GM12878 (cell line): ENCODE measurements around the gene TYW1. TPM values are rescaled to one million over a fixed set of nuclear protein-coding genes. Genes with fewer than 3 reads are reported as not detected.

Source experiments
- ATAC-seq: fragments of 200-7000 bp; cut with Tn5 transposase; 3 replicates; pipeline ENCODE4 v1.9.1; 2020; ENCODE audit warnings: mild to moderate bottlenecking, moderate library complexity
- BruUV-seq: library from RNA; stranded (reverse); fragments of 400-500 nt; replicated peaks from 2 replicates; lab custom pipeline; 2021; lab: Mats Ljungman, UMichigan
- CTCF ChIA-PET: fragments of 300-600 bp; sonication (Branson Sonifier 250); formaldehyde crosslinking; extraction: SDS; loops from one replicate; lab custom pipeline; 2021; ENCODE audit warnings: inconsistent platforms; lab: Yijun Ruan, JAX
- POLR2A ChIA-PET: fragments of 350-600 bp; formaldehyde crosslinking; extraction: SDS; loops from one replicate; lab custom pipeline; 2021; ENCODE audit warnings: inconsistent platforms; lab: Charles Lee
- RAD21 ChIA-PET: fragments of 300-600 bp; sonication (Branson Sonifier 250); formaldehyde crosslinking; loops from one replicate; lab custom pipeline; 2023; ENCODE audit warnings: antibody characterized with exemption; ENCODE audit not compliant: unreplicated experiment; lab: Charles Lee
- SMC1A ChIA-PET: fragments of 300-600 bp; sonication (Branson Sonifier 250); formaldehyde crosslinking; loops from one replicate; lab custom pipeline; 2023; ENCODE audit not compliant: unreplicated experiment, uncharacterized antibody; lab: Charles Lee
- DNase-seq: peaks from one replicate; pipeline ENCODE4 v3.0.0-alpha.2; 2011; ENCODE audit warnings: low read depth, low spot score
- FAIRE-seq: peaks from 3 replicates; lab custom pipeline; 2011; peaks lifted over from hg19 to GRCh38; lab: Jason Lieb, UNC
- H2AFZ ChIP-seq: 2 replicates; pipeline ENCODE4 v1.6.0; 2011; ENCODE audit warnings: low read depth, low read length, control low read depth; ENCODE audit not compliant: control insufficient read depth
- H3K27ac ChIP-seq: 2 replicates; pipeline ENCODE4 v1.5.1; 2011; ENCODE audit warnings: control low read depth; ENCODE audit not compliant: control insufficient read depth, insufficient read depth
- H3K27me3 ChIP-seq, 2 experiments: replicated peaks in 1 of 2; 2 replicates each; pipeline versions ENCODE4 v1.6.0 to v1.6.1; 2011; ENCODE audit warnings: low read length in 1 of 2; ENCODE audit not compliant: control insufficient read depth in 2 of 2, insufficient read depth in 2 of 2
- H3K36me3 ChIP-seq, 2 experiments: 2 replicates each; pipeline ENCODE4 v1.5.1; 2011; ENCODE audit warnings: low read length in 1 of 2; ENCODE audit not compliant: control insufficient read depth in 2 of 2, insufficient read depth in 2 of 2
- H3K4me1 ChIP-seq: 2 replicates; pipeline ENCODE4 v1.6.1; 2011; ENCODE audit warnings: mild to moderate bottlenecking, low read length, moderate library complexity, mixed read lengths; ENCODE audit not compliant: control insufficient read depth, insufficient read depth
- H3K4me2 ChIP-seq: 2 replicates; pipeline ENCODE4 v1.6.0; 2011; ENCODE audit warnings: control low read depth; ENCODE audit not compliant: control insufficient read depth, insufficient read depth
- H3K4me3 ChIP-seq: fragments of 200-600 bp; sonication (generic); 2 replicates; pipeline ENCODE4 v1.5.1; 2016
- H3K79me2 ChIP-seq: 2 replicates; pipeline ENCODE4 v1.6.0; 2011; ENCODE audit warnings: low read length; ENCODE audit not compliant: control insufficient read depth, insufficient read depth
- H3K9ac ChIP-seq: 2 replicates; pipeline ENCODE4 v1.8.0; 2011; ENCODE audit warnings: low read length, control low read depth, mixed read lengths; ENCODE audit not compliant: control insufficient read depth, insufficient read depth
- H3K9me3 ChIP-seq: replicated peaks from 3 replicates; pipeline ENCODE4 v1.5.1; 2011; ENCODE audit warnings: mild to moderate bottlenecking, low read length; ENCODE audit not compliant: control insufficient read depth, insufficient read depth
- H4K20me1 ChIP-seq: 2 replicates; pipeline ENCODE4 v1.6.0; 2011; ENCODE audit not compliant: control insufficient read depth, insufficient read depth
- BCL3 ChIP-seq: IDR thresholded peaks from 2 replicates; pipeline ENCODE4 v1.6.1; 2011; ENCODE audit warnings: borderline replicate concordance, low read depth, mild to moderate bottlenecking, moderate library complexity, low read length; ENCODE audit not compliant: insufficient read depth, poor library complexity, severe bottlenecking
- CHD4 ChIP-seq: fragments of 200-600 bp; sonication (generic); IDR thresholded peaks from 2 replicates; pipeline ENCODE4 v1.6.1; 2016; ENCODE audit warnings: mild to moderate bottlenecking
- E4F1 ChIP-seq: fragments of 450-650 bp; IDR thresholded peaks from 2 replicates; pipeline ENCODE4 v1.6.1; 2018; ENCODE audit warnings: borderline replicate concordance, mild to moderate bottlenecking; ENCODE audit not compliant: partially characterized antibody
- GABPA ChIP-seq: IDR thresholded peaks from 2 replicates; pipeline ENCODE4 v1.6.1; 2014; ENCODE audit warnings: antibody characterized with exemption, low read depth, mild to moderate bottlenecking, inconsistent platforms
- PKNOX1 ChIP-seq: fragments of 450-650 bp; IDR thresholded peaks from 2 replicates; pipeline ENCODE4 v1.6.1; 2016; ENCODE audit warnings: mild to moderate bottlenecking
- ZNF687 ChIP-seq: fragments of 450-650 bp; IDR thresholded peaks from 2 replicates; pipeline ENCODE4 v1.6.1; 2017; ENCODE audit warnings: mild to moderate bottlenecking, moderate library complexity
- WGBS: methylation state at CpG from one replicate; pipeline ENCODE4 v1.1.6; 2016; ENCODE audit warnings: low lambda C conversion rate; ENCODE audit not compliant: insufficient replicate concordance, insufficient coverage; ENCODE audit errors: missing lambda C conversion rate; 5-methylcytosine and 5-hydroxymethylcytosine counted together
- in situ Hi-C: fragments of 300-500 bp; cut with MboI; formaldehyde crosslinking; loops from 9 replicates; pipeline ENCODE4 v1.14.3; 2018; ENCODE audit warnings: mixed read lengths
- intact Hi-C: fragments of 100-400 bp; cut with micrococcal nuclease; formaldehyde crosslinking; loops from one replicate; pipeline ENCODE4 v1.14.2; 2022; ENCODE audit not compliant: unreplicated experiment
- polyA plus RNA-seq, 11 experiments: library from polyadenylated mRNA; depleted of rRNA in 4 of 11; unstranded in 6 of 11; stranded (reverse) in 5 of 11; fragments of >200 nt; fragmentation: Nextera tagmentation in 4 of 11; fragmentation: Illumina TruSeq in 1 of 11; extraction: Ambion mirVana in 4 of 11; extraction: Trizol in 1 of 11; gene quantifications; 1 replicate in 1 of 11; 2 replicates in 10 of 11; pipeline versions ENCODE4 v1.2.1 to v1.2.3, GENCODE V29; 2011 to 2016; ENCODE audit warnings: inconsistent platforms in 2 of 11, missing spikeins in 2 of 11, low read depth in 1 of 11
- total RNA-seq, 4 experiments: library from RNA; depleted of rRNA in 3 of 4; stranded (reverse); fragments of >200 nt in 3 of 4; fragmentation: Illumina TruSeq in 1 of 4; extraction: Trizol in 1 of 4; gene quantifications; 2 replicates each; pipeline versions ENCODE4 v1.2.1 to v1.2.3, GENCODE V29; 2013 to 2021

TYW1 gene
- total and polyA plus RNA-seq, 10 of the 15 experiments (the other 5 are each of a cell fraction or from before 2014, with no cell fraction given): 11.3 to 29.0 (median 18.4) TPM

- no TSS peak for BruUV-seq
- WGBS: 98% methylated on average over 3 of the region's 3 CpGs
- no peaks in the 10 kb centered on the region for H3K4me1 ChIP-seq
Measured at GRCh38 chr7:67022511-67022910, 25.9 kb downstream of the TYW1 start.

More at GRCh38 chr7:67022511-67022910, 25.9 kb downstream of the TYW1 start:
- Histone ChIP-seq H2AFZ (no peak overlapping the region), H4K20me1 (no peaks in the 10 kb centered on the region), H3K36me3 (peaks cover 6 to 12% of the 10 kb centered on the region in 2 experiments), H3K27ac (no peak overlapping the region), H3K4me2 (no peak overlapping the region), H3K27me3 (no peaks in the 10 kb centered on the region), H3K79me2 (no peaks in the 10 kb centered on the region), H3K9ac (no peak overlapping the region), H3K9me3 (no peaks in the 10 kb centered on the region), H3K4me3 (no peak overlapping the region)
- SMC1A ChIA-PET: no interaction called here
- intact Hi-C loops (no loop called here), in situ Hi-C loops (no loop called here)
- FAIRE-seq (no peak), DNase-seq (no peak), ATAC-seq (no peak)
- POLR2A ChIA-PET: no interaction called here
- CTCF ChIA-PET: no interaction called here
- TF ChIP-seq PKNOX1: no peak
- TF ChIP-seq CHD4: no peak
- no peak for TF ChIP-seq E4F1
- no peak for TF ChIP-seq BCL3
- TF ChIP-seq ZNF687: no peak
- no peak for TF ChIP-seq GABPA
- RAD21 ChIA-PET: no interaction called here
